Measurements from ENCODE around the gene DCC.

DNA sequence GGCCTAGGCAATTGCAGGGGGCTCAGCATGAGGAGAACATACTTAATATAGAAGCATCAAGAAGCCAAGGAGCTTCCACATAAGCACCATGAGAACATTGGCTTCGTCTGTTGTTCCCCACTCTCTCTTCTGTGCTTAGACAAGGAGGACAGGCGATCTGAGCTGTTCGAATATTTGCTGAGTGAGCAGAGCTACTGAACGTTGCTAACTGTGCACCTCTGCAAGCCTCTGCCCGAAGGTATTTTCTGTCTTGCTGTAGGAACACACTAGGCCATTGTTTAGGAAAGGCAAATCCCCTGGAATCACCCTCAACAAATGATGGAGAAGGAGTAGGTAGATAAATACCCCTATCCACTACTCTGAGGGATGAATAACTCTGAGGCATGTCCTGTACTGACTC lies 813.8 kb downstream of the DCC start:
- TF ChIP-seq EZH2phosphoT487 (IDR thresholded peaks at IDR 0.05; ENCODE audit: unreplicated experiment) = no peak
- TF ChIP-seq, protein P1, sequence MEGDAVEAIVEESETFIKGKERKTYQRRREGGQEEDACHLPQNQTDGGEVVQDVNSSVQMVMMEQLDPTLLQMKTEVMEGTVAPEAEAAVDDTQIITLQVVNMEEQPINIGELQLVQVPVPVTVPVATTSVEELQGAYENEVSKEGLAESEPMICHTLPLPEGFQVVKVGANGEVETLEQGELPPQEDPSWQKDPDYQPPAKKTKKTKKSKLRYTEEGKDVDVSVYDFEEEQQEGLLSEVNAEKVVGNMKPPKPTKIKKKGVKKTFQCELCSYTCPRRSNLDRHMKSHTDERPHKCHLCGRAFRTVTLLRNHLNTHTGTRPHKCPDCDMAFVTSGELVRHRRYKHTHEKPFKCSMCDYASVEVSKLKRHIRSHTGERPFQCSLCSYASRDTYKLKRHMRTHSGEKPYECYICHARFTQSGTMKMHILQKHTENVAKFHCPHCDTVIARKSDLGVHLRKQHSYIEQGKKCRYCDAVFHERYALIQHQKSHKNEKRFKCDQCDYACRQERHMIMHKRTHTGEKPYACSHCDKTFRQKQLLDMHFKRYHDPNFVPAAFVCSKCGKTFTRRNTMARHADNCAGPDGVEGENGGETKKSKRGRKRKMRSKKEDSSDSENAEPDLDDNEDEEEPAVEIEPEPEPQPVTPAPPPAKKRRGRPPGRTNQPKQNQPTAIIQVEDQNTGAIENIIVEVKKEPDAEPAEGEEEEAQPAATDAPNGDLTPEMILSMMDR (conservative IDR thresholded peaks at IDR 0.05; ENCODE audit: low read depth in 2 of 2) = no peak
- no peak for TF ChIP-seq EZH2 (IDR thresholded peaks at IDR 0.05; ENCODE audit: low read depth, unreplicated experiment)
- no peak for TF ChIP-seq NANOG (IDR thresholded peaks at IDR 0.05; ENCODE audit: borderline replicate concordance)
- no peak for TF ChIP-seq CREB1 (CRISPR knock-in tag; IDR thresholded peaks at IDR 0.05; ENCODE audit: low read depth)
- TF ChIP-seq, protein P2, sequence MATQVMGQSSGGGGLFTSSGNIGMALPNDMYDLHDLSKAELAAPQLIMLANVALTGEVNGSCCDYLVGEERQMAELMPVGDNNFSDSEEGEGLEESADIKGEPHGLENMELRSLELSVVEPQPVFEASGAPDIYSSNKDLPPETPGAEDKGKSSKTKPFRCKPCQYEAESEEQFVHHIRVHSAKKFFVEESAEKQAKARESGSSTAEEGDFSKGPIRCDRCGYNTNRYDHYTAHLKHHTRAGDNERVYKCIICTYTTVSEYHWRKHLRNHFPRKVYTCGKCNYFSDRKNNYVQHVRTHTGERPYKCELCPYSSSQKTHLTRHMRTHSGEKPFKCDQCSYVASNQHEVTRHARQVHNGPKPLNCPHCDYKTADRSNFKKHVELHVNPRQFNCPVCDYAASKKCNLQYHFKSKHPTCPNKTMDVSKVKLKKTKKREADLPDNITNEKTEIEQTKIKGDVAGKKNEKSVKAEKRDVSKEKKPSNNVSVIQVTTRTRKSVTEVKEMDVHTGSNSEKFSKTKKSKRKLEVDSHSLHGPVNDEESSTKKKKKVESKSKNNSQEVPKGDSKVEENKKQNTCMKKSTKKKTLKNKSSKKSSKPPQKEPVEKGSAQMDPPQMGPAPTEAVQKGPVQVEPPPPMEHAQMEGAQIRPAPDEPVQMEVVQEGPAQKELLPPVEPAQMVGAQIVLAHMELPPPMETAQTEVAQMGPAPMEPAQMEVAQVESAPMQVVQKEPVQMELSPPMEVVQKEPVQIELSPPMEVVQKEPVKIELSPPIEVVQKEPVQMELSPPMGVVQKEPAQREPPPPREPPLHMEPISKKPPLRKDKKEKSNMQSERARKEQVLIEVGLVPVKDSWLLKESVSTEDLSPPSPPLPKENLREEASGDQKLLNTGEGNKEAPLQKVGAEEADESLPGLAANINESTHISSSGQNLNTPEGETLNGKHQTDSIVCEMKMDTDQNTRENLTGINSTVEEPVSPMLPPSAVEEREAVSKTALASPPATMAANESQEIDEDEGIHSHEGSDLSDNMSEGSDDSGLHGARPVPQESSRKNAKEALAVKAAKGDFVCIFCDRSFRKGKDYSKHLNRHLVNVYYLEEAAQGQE (IDR thresholded peaks at IDR 0.05; ENCODE audit: unreplicated experiment) = no peak
- no peak for TF ChIP-seq POLR2AphosphoS5 (IDR thresholded peaks at IDR 0.05; ENCODE audit: low read depth)
- TF ChIP-seq, protein P3, sequence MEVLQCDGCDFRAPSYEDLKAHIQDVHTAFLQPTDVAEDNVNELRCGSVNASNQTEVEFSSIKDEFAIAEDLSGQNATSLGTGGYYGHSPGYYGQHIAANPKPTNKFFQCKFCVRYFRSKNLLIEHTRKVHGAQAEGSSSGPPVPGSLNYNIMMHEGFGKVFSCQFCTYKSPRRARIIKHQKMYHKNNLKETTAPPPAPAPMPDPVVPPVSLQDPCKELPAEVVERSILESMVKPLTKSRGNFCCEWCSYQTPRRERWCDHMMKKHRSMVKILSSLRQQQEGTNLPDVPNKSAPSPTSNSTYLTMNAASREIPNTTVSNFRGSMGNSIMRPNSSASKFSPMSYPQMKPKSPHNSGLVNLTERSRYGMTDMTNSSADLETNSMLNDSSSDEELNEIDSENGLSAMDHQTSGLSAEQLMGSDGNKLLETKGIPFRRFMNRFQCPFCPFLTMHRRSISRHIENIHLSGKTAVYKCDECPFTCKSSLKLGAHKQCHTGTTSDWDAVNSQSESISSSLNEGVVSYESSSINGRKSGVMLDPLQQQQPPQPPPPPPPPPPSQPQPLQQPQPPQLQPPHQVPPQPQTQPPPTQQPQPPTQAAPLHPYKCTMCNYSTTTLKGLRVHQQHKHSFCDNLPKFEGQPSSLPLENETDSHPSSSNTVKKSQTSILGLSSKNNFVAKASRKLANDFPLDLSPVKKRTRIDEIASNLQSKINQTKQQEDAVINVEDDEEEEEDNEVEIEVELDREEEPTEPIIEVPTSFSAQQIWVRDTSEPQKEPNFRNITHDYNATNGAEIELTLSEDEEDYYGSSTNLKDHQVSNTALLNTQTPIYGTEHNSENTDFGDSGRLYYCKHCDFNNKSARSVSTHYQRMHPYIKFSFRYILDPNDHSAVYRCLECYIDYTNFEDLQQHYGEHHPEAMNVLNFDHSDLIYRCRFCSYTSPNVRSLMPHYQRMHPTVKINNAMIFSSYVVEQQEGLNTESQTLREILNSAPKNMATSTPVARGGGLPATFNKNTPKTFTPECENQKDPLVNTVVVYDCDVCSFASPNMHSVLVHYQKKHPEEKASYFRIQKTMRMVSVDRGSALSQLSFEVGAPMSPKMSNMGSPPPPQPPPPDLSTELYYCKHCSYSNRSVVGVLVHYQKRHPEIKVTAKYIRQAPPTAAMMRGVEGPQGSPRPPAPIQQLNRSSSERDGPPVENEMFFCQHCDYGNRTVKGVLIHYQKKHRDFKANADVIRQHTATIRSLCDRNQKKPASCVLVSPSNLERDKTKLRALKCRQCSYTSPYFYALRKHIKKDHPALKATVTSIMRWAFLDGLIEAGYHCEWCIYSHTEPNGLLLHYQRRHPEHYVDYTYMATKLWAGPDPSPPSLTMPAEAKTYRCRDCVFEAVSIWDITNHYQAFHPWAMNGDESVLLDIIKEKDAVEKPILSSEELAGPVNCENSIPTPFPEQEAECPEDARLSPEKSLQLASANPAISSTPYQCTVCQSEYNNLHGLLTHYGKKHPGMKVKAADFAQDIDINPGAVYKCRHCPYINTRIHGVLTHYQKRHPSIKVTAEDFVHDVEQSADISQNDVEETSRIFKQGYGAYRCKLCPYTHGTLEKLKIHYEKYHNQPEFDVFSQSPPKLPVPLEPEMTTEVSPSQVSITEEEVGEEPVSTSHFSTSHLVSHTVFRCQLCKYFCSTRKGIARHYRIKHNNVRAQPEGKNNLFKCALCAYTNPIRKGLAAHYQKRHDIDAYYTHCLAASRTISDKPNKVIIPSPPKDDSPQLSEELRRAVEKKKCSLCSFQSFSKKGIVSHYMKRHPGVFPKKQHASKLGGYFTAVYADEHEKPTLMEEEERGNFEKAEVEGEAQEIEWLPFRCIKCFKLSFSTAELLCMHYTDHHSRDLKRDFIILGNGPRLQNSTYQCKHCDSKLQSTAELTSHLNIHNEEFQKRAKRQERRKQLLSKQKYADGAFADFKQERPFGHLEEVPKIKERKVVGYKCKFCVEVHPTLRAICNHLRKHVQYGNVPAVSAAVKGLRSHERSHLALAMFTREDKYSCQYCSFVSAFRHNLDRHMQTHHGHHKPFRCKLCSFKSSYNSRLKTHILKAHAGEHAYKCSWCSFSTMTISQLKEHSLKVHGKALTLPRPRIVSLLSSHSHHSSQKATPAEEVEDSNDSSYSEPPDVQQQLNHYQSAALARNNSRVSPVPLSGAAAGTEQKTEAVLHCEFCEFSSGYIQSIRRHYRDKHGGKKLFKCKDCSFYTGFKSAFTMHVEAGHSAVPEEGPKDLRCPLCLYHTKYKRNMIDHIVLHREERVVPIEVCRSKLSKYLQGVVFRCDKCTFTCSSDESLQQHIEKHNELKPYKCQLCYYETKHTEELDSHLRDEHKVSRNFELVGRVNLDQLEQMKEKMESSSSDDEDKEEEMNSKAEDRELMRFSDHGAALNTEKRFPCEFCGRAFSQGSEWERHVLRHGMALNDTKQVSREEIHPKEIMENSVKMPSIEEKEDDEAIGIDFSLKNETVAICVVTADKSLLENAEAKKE (CRISPR knock-in tag; IDR thresholded peaks at IDR 0.05) = no peak
- TF ChIP-seq JUNB (IDR thresholded peaks at IDR 0.05; ENCODE audit: unreplicated experiment) = no peak
- no peak for TF ChIP-seq STAT1 (IDR thresholded peaks at IDR 0.05; ENCODE audit: unreplicated experiment)

All from GM23338 (cell line).